Measurements from ENCODE around the gene FAH. TPM values are rescaled to one million over a fixed set of nuclear protein-coding genes. Genes with fewer than 3 reads are reported as not detected.
A peak's percentile ranks its signal among the peaks of the same experiment; 100 is the strongest.
"Not testable (repeated sequence)": the region's sequence is repeated elsewhere in the genome, so short reads cannot be mapped to it uniquely, and the experiment has no call there.

FAH gene
- total RNA-seq, 1 donor from 2014 or later = 28.2 TPM

DNA sequence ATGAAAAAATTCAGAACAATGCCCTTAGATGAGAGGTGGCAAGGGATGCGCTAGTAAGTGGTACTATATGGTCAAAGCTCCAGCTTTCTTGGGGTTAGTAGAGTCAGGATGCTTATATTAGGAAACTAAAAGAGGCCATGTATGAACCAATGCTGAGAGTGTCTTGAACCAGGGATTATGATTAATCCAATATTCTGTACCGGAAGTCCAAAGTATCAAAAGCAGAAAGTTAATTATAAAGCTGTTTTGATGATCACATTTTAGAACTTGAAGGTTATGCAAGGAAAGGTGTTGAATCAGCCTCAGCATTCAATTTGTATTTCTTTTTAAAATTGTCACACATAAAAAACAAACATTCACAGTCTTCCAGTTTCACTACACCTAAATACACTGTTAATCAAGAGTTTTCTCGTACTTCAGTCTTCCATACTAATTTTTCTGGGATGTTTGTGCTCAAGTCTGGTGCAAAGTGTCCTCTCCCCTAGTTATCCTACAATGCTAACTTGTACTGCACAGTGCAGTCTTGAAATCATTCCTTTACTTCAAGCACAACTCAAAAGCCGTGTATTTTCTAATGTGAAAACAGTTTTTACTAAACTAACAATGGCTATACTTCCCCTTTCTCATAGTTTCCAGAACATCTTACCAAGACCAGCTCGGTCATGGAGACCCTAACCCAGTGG is 10.7 kb upstream of the FAH start:
- DNase-seq (no peak), ATAC-seq (ENCODE audit: poor library complexity) (no peak)
- intact Hi-C loops (cut with DNase I) = no loop called here

DNA sequence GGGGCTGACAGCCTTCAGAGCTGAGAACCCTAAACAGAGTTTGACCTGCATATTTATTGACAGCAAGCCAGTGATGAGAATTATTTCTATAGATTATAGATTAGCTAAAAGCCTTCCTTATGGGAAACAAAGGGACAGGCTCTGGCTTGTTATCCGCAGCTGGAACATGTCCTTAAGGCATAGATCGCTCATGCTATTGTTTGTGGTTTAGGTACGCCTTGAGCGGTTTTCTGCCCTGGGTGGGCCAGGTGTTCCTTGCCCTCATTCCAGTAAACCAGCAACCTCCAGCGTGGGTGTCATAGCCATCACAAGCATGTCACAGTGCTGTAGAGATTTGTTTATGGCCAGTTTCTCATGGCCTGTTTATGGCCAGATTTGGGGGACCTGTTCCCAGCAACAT is 10.2 kb upstream of the FAH start:
- intact Hi-C loops (cut with DNase I) = no loop called here
- no peak for DNase-seq
- no peak for ATAC-seq (ENCODE audit: poor library complexity)

DNA sequence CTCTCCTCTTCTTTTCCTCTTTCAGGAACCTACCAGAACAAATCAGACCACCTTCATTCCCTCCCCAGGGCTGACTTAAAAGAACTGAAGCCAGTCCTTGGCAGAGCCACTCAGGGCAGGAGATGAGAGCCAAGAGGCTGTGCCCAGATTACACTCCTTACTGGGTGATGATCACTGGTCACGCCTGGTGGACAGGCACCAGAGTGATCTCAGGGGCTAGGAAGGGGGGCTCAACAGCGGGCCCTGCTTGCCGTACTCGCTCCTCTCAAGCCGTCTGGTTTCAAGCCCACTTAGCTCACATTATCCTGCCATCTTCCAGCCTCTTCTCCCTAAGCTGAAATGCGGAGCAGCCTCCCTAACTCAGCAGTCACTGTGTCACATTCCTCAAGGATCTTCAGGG is 1.7 kb upstream of the FAH start:
- DNase-seq (no peak), ATAC-seq (ENCODE audit: poor library complexity) (no peak)
- intact Hi-C loops (cut with DNase I) = no loop called here

DNA sequence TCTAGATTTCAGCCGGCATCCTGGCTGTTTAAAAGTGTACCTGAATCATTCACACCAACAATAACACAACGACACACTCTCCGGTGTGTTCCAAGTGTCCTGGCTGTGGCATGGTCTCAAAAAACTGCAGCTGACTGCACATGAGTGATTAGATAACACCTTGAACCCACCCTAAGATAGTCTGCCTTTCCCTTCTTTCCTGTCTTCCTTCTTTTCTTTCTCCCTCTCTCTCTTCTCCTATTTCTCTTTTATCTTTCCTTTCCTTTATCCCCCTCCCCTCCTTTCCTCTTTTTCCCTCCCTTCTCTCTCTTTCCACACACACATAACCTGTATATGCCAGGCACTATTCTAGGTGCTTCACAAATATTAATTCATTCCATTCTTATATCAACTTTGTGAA is 1.2 kb upstream of the FAH start:
- no peak for ATAC-seq (ENCODE audit: poor library complexity)
- DNase-seq = no peak
- intact Hi-C loops (cut with DNase I) = no loop called here

DNA sequence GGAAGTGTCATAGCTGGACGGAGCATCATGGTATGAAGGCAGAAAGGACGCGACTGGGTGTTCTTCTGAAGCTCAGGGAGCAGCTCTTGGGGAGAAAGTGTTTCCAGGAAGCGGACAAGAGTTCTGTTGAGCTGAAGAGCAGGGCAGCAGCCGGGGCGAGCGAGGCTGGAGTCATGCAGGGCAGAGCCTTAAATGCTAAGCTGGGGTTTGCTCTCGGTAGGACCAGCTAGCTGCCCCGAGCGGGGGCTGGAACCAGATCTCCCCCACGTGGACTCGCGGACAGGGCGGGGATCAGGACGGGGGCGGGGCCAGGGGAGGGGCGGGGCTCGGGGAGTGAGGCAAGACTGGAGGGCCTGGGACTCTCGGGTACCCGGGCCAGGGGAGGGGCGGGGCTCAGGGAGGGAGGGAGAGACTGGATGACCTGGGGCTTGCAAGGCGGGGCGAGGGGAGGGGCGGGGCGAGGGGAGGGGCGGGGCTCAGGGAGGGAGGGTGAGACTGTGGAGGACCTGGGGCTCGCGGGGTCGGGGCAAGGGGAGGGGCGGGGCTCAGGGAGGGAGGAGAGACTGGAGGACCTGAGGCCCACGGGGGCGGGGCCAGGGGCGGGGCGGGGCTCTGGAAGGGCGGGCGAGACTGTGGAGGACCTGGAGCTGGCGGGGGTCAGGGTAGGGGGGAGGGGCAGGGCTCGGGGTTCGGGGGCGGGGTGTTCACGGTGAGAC is 461 bp upstream of the FAH start:
- intact Hi-C loops (cut with DNase I) = no loop called here
- ATAC-seq (ENCODE audit: poor library complexity) (peak; percentile 93), DNase-seq (peak; percentile 98)

DNA sequence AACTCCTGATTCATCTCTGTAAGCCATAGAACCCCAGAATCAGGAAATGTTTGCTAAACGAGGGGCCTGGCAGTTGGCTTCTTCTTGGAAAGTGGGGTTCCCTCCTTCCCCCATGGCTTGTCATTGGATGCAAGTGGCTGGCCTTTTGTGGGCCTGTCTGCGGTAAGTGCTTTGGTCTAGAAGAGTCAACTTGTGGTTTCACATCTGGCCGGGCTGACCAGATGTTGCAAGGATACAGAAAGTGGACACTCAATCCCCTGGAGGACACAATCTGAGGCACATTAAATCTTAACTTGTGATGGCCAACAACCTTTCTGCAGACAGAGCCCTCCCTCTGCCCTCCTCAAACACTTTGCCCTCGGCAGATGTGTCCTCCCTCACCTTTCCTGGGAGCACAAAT is 1.1 kb downstream of the FAH start:
- ATAC-seq (ENCODE audit: poor library complexity) (no peak), DNase-seq (no peak)
- intact Hi-C loops (cut with DNase I) = no loop called here

DNA sequence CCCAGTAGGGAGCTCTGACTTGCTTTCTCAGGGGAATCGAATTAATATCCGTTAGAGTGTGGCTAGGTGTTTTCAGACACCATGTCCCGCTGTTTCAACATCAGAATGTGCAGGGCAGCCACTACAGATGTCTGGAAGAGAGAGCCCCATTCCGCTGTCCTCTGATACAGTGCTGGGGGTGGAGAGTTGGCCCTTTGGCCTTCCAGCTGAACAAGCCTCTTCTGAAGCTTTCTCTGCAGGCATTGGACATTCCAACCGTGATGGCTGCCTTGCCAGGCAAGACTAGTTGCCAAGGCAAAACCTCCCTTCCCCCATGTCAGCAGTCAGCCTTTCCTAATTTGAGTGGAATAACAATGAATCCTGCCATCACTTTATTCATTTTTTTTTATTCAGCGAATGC is 1.5 kb downstream of the FAH start:
- no peak for ATAC-seq (ENCODE audit: poor library complexity)
- intact Hi-C loops (cut with DNase I) = no loop called here
- DNase-seq = no peak

DNA sequence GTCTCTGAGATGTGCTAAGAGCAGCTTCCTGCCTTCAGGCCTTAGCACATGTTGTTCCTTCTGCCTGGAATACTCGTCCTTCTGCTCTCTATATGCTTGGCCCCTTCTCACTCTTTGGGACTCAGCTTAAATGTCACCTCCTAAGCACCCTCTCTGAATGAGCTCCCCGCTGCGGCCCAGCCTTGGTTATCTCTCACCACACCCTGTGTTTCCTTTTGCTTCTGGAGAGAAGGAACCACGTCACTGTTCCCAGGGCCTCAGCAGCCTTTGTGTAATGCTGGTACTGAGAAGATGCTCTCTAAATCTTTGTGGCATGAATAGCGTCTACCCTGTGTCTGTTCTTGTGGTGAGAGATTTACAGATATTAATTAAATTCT is 2.2 kb downstream of the FAH start:
- DNase-seq (no peak), ATAC-seq (ENCODE audit: poor library complexity) (no peak)
- intact Hi-C loops (cut with DNase I) = no loop called here

DNA sequence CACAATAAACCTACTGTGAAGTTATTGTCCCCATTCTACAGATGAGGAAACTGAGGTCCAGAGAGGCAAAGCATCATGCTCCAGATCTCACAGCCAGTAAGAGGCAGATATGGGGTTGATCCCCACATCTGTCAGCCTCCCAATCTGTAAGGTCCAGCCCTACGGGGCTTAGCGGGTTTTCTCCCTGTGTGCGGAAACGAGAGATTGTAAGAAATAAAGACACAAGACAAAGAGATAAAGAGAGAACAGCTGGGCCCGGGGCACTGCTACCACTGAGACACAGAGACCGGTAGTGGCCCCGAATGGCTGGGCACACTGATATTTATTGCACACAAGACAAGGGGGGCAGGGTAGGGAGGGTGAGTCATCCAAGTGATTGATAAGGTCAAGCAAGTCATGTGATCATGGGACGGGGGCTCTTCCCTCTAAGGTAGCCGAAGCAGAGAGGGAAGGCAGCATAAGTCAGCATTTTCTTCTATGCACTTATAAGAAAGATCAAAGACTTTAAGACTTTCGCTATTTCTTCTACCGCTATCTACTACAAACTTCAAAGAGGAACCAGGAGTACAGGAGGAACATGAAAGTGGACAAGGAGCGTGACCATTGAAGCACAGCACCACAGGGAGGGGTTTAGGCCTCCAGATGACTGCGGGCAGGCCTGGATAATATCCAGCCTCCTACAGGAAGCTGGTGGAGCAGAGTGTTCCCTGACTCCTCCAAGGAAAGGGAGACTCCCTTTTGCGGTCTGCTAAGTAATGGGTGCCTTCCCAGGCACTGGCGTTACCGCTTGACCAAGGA is 2.8 kb downstream of the FAH start:
- intact Hi-C loops (cut with DNase I) = not testable (repeated sequence)
- peak; percentile 52 for DNase-seq

DNA sequence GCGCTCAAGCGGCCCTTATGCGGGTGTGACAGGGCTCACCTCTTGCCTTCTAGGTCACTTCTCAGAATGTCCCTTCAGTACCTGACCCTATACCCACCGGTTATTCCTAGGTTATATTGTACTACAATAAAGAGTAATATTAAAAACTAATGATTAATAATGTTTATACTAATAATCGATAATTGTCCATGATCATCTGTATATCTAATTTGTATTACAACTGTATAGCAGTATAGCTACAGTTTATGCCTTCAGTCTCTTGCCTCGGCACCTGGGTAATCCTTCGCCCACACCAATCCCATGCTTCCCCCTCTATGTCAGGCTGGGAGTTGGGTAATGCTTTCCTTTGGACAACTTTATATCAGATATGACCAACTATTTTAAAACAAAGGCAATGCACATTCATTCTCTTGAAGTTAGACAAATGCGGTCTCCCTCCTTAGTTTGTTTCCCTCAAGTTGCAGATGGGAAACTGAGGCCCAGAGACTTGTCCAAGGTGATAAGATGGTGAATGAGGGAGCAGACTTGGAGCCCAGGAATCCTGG is 3.4 kb downstream of the FAH start:
- DNase-seq = no peak
- ATAC-seq (ENCODE audit: poor library complexity) = no peak
- intact Hi-C loops (cut with DNase I) = no loop called here

More for the DNA sequence above, 2.8 kb downstream of the FAH start:
- ATAC-seq (ENCODE audit: poor library complexity) = not testable (repeated sequence)

DNA sequence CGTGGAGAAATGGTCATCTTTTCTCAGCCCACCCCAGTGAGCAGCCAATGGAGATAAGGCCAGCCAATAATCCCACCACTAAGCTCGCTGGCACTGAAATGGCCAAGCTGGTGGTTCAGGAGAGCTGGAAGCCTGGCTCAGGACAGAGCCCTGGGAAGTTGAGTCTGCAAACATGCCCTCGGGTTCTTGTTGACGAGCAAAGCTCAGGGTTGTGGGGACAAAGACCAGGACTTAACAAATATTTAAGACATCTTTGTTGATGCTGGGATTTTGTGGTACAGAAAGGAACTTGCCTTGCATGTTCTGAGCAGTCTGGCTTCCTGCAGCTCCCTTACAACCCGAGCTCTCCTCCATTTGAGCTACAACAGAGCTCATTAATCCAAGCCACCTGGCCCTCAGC is 4.4 kb downstream of the FAH start:
- DNase-seq (no peak), ATAC-seq (ENCODE audit: poor library complexity) (no peak)
- intact Hi-C loops (cut with DNase I) = no loop called here

DNA sequence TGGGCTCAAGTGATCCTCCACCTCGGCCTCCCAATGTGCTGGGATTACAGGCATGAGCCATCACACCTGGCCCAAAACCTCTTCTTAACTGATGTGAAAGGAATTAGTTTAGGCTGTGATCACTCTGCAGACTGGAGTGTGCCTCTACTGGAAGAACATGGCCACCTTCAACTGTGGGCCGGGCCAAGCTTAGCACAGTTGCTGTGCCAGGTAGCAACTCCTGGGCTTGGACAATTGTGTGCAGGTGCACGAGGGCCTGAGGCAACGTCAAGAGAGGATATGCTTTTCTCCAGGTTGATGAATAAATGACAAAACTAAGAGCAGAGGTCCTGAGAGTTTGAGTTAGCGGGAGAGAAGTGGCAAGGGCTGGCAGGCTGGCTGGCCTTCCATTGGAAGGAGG is 6.5 kb downstream of the FAH start:
- no peak for ATAC-seq (ENCODE audit: poor library complexity)

DNA sequence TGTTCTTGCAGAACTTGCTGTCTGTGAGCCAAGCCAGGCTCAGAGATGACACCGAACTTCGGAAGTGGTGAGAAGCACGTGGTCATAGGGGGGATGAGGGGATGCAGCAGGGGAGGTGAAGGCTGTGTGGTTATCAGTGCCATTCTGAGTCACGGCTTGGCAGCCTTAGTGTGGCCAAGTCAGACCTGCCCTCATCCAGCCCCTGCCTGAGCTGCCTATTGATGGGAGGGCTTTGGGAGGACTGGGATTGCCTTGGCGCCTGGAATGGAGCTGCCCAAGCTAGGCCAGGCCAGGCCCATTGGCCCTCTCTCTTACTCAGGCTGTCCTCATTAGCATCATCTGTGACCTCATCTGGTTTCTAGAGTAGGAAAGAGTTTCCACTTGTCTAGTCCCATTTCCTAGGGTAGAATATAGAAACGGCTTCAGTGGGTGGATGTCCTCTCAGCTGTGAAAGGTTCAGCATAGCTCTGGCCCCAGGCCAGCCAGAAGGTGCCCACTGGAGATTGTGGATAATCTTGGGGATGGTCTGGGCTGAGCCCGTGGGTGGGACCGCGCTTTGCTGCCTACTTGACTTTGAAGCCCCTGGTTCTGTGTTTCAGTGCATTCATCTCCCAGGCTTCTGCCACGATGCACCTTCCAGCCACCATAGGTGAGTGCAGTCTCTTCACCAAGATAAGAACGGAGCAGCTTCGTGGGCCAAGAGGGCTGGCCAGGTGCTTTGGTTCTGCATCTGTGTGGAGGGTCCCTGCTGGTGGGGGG is 7.2 kb downstream of the FAH start:
- DNase-seq (no peak), ATAC-seq (ENCODE audit: poor library complexity) (no peak)
- intact Hi-C loops (cut with DNase I) = no loop called here

More for the DNA sequence above, 6.5 kb downstream of the FAH start:
- no peak for DNase-seq
- intact Hi-C loops (cut with DNase I) = no loop called here

DNA sequence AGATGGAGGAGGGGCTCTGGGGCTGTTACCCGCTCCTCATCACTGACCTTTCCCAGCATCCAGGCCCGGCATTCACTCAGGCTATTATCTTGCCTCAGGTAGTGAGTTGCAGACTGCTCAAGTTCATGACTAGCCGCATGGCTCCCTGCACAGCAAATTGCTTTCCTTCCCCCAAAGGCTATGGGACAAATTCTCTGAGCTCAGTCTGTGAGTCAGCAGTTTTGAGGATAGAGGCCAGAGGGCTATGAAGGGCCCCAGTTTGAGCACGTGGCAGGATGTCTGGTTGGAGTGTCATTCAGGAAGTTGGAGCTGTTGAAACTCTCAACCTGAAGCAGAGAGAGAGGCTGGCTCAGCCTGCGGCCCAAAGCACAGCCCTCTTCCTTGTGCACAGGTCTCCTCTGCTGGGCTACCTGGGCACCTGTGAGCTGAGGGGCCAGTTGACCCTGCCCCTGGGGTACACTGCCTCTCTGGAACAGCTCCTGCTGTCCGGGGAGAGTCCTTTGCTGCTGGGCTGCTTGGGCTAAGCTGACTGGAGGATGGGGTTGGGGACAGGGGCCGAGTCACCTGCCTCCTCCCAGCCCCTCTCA is 7.9 kb downstream of the FAH start:
- DNase-seq (peak; percentile 72), ATAC-seq (ENCODE audit: poor library complexity) (peak; percentile 80)
- intact Hi-C loops (cut with DNase I) = no loop called here

DNA sequence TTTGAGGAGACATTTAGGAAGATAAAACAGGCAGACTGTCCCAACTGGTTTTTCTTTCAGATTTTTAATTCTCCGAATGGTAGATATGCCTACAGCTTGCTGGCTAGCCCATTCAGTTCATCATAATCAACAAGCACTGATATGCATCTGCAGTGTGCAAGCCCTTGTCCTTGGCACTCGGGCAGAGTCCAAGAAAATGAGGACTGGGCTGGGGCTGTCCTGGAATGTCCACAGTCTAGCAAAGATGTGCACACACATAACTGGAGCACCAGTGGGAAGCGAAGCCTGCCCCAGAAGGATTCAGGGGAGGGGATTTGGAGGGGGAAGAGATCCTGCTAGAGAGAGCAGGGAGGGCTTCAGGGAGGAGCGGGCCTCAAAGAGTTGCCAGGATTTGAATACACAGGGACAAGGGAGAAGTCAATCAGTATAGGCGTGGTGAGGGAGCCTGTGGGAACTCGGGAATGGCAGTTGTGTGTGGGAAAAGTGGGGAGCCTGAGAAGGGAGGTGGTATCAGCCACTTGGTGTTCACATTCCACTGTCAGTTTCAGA is 8.7 kb downstream of the FAH start:
- ATAC-seq (ENCODE audit: poor library complexity) = no peak
- intact Hi-C loops (cut with DNase I) = no loop called here
- no peak for DNase-seq

DNA sequence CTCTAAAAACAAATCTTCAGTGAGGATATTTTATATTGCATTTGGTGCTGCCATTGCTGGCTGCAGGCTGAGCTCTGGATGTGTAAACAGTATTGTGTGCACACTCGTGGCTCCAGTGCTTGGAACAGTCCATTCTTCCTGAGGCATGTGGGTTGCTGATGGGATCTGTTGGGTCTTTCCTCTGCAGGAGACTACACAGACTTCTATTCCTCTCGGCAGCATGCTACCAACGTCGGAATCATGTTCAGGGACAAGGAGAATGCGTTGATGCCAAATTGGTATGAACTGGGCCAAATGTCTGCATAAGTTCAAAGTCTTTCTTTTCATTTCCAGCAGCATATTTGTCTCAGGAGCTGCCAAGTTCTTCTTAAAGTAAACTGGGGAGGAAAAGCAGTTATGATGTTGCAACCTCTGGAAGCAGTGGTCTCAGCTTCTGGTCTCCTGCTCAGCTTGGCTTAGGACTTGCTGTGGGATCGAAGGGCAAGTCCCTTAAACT is 9.3 kb downstream of the FAH start:
- ATAC-seq (ENCODE audit: poor library complexity) (no peak), DNase-seq (no peak)
- intact Hi-C loops (cut with DNase I) = no loop called here

DNA sequence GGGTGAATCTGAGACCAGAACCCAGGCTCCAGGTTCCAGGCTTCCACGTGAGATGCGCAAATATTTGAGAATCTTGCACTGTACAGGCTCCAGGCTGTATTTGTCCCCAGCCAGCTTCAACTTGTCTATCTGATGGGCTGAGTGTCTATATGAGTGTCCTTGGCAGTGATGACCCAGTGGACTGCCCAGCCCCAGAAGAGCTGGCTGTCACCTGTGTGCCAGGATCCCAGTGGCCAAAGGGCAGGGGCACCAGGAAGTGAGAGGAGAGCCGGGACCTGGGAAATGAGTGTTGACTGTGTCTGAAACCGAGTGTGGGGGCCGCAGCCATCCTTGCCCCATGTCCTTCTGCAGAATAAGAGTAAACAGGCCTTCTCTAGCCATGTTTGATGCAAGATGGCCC is 10.4 kb downstream of the FAH start:
- no peak for DNase-seq
- peak; percentile 71 for ATAC-seq (ENCODE audit: poor library complexity)
- intact Hi-C loops (cut with DNase I) = no loop called here

DNA sequence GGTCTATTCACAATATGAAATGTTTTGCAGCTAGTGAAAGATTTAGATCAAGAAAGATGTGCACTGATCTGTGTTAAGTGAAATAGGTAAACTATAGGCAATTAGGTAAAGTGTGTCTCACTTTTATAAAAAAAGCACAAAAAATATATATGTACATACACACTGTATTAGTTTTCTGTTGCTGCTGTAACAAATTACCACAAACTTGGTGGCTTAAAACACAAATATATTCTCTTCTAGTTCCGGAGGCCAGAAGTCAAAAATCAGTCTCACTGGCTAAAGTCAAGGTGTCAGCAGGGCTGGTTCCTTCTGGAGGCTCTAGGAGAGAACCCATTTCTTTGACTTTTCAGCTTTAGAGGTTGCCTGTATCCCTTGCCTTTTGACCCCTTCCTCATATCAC is 11.1 kb downstream of the FAH start:
- ATAC-seq (ENCODE audit: poor library complexity) = no peak
- intact Hi-C loops (cut with DNase I) = no loop called here
- no peak for DNase-seq
